NCI-H69 (cell line): ENCODE results near the gene PLCB4.
A peak's percentile ranks its signal among the peaks of the same experiment; 100 is the strongest.

Source experiments
- DNase-seq: peaks from one replicate; lab custom pipeline; 2025; lab: John Stamatoyannopoulos, UW

The PLCB4 gene

DNA sequence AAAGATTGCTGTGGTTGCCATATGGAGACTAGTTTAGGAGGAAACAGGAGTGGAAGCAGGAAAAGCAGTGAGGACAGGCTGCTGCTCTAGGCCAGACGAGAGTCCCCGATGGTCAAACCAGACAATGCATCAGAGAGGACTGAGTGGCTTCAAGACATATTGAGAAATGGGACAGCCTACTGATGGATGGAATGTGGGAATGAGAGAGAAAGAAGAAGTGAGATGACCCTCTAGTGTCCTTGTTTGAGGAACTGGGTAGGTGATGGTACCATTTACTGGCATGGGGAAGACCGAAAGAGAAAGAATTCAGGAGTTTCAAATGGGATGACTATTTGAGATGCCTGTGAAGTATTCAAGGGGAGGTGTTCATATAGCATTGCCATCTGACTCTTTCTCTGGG is 333.7 kb downstream of the PLCB4 start:
- DNase-seq = no peak

DNA sequence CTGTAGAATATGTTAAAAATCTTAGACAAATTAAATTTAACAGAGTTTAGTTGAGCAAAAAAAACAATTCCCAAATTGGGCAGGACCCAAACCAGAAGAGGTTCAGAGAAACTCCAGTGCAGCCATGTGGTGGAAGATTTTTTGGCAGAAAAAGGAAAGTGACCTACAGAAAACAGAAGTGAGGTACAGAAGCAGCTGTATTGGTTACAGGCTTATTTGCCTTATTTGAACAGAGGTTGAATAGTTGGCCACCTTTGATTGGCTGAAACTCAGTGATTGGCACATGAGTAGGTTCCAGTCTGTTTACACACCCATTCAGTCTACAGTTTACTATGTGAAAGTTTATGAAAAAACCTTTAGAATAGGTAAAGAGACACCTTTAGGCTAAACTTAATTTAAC is 334.6 kb downstream of the PLCB4 start:
- DNase-seq = no peak

DNA sequence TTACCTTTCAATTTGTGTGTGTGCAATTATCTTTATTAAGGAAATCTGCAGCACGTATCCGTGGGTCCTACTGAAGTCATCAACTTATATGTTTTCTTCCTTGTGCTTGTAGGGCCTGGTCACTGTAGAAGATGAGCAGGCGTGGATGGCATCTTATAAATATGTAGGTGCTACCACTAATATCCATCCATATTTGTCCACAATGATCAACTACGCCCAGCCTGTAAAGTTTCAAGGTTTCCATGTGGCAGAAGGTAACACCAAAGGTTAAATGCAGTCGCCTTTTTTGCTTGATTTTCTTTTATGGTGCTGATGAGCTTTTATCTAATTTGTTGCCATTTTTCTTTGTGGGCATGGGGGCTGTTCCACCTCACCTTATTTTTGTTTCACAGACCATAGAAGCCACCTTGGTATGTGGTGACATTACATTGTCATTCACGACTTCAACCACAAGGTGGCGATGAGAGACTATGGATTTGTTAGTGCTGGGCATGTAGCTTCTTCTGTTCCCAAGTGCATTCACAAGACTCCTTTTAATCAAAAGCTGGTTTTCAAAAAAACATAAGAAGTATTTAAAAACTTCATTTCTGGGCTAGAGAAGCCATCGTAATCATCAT is 339.0 kb downstream of the PLCB4 start:
- peak; percentile 66 for DNase-seq

DNA sequence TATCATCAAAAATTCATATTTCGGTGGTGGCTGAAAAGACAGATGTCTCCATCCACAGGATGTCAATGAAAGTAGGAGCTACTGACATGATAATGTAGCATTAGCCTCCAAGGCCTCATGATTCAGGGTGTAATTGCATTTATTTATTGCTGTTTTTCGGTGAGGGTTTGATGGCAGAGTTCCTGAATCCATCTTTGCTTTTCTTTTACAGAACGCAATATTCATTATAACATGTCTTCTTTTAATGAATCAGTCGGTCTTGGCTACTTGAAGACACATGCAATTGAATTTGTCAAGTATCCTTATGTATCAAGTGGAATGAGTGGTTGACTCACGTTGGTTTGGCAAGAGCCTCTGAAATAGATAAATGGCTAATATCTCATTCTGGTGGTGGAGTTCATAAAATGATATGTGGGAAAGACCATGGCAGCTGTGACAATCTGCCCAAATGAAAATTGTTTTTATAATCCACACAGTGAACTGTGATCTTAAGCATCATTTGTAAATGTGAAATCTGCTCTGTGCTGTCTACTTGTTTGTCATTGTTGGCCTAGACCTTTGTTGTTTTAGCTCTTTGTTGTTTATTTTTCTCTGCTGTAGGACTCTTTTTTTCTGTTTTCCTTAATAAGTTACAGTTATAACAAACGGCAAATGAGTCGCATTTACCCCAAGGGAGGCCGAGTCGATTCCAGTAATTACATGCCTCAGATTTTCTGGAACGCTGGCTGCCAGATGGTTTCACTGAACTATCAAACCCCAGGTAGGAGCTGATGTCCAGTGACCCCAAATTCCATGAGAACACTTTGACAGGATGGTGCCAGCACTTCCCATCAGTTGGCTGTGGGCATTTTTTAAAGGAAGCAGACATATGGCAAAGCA is 339.8 kb downstream of the PLCB4 start:
- DNase-seq = no peak

DNA sequence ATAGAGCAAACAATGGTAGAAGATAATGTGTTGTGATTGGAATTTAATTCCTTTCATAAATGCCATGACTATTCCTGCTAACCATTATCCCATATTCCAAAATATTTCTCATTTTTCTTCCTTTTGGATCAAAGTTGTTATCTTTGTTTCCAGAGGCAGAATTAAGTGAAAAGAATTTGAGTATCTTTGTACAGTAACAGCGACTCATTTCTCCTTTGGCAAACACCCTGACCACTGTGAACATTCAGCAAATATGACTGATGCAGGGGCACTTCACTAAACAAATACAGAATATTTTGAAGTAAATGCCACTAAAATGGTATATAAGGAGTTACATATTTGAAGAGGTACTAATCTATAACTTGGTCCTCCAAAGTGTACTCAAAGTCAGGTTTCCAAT is 340.5 kb downstream of the PLCB4 start:
- no peak for DNase-seq

DNA sequence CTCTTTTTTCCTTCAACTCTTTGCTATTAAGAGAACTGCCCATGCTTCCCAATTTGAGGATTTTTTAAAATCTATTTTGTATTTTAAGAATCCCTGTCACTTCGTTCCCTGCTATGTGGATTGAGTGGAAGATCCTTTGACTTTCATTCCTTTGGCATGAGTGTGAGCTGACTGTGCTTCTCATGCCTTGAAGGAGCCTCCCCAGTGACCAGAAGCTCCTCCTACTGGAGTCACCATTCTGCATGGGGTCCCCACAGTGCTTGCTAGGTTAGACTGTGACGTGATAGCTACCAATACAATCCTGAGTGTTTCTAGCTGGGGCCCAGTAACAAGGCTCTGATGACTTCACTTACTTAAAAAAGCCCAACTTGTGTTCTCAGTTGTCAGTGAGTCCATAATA is 341.1 kb downstream of the PLCB4 start:
- DNase-seq = no peak

DNA sequence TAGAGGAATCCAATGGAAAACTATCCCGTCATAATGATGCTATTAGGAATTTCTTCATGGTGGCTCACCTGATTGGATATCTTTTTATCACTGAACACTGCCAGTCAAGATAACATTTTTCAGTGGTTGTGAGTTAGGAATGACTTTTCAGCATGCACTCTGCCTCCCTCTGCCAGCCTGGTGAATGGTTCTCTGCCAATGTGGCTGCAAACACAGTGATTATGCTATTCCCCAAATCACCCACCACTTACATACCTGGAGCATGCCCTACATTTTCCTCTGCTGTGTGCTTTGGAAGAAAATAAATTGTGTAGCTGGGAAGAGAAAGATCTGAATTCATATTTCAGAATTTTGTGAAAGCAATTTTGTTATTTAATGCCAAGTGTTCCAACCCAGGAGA is 342.9 kb downstream of the PLCB4 start:
- no peak for DNase-seq

DNA sequence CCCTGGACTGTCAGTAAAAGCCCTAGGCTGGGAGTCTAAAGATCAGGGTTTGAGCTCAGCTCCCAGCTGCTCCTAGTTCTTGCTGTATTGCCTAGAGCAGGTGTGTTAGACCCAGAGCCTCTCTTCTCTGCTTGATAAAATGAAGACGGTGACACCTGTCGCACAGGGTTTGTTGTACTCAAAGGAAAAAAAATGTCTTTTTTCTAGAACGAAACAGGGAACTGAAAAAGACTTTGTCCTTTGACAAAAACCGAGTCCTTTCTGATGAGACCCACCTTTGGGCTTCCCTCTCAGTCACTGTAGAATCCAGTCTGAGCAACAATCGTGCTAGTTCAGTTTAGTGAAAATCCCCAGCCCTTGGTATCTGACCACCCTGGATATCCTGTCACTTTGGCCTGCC is 343.4 kb downstream of the PLCB4 start:
- no peak for DNase-seq

DNA sequence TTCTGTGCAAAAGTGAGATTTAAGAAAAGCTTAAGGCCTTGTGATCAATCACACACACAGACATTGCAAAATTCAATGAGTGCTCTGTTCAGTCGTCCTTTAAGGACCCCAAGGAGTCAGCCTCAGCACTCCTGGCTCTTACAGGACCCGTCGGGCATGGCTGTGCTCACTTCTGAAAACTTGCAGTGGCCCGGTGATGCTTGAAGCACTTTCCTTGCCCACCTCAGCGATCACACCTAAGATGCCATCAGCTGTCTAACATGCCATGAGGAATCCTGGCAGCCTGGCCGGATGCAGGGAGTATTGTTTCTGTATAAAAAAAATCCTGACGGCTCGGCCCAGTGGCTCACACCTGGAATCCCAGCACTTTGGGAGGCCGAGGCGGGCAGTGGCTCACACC is 344.1 kb downstream of the PLCB4 start:
- DNase-seq = no peak

DNA sequence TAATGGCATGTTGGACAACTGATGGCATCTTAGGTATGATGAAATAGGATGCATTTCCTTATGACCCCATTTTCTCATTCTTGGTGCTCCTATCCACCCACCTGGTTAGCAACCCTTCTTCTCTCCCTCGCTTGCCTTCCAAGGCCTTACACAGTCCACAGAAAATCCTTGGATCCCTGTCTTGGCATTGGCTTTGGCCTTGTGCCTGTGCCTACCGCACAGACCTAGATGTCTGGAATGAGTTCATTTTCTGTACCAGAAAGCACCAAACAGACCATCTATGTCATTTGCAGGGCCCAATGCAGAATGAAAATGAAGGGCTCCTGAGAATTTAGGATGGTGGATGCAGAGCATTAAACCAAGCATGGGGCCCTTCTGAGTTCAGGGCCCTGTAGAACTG is 346.5 kb downstream of the PLCB4 start:
- no peak for DNase-seq

DNA sequence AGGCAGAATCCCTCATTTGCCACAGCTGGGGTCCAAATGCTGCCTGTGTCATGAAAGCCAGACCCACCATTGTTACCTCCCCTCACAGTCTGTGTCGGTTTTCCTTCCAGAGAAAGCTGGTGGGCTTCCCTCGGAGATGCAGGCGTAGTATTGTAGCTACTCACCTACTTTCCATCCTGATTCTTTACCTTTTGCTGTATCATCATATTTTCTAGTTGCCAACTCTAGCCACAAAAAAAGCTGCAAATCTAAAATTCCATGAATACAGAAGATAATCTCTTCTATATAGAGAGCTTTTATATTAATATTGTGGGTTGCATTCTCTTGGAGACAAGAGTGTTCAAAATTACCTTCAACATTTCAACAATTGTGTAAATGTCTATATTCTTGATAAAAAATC is 347.5 kb downstream of the PLCB4 start:
- no peak for DNase-seq

DNA sequence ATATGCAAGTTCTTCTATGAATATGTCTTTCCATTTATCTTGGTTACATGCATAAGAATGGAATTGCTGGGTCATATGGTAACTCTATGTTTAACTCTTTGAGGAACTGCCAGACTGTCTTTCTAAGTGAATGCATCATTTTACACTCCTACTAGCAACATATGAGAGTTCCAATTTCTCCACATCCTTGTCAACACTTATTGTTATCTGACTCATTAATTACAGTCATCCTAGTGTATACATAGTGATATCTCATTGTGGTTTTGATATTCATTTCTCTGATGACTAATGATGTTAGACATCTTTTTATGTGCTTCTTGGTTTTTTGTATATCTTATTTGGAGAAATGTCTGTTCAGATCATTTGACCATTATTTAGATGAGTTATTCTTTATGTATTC is 348.8 kb downstream of the PLCB4 start:
- DNase-seq = no peak

DNA sequence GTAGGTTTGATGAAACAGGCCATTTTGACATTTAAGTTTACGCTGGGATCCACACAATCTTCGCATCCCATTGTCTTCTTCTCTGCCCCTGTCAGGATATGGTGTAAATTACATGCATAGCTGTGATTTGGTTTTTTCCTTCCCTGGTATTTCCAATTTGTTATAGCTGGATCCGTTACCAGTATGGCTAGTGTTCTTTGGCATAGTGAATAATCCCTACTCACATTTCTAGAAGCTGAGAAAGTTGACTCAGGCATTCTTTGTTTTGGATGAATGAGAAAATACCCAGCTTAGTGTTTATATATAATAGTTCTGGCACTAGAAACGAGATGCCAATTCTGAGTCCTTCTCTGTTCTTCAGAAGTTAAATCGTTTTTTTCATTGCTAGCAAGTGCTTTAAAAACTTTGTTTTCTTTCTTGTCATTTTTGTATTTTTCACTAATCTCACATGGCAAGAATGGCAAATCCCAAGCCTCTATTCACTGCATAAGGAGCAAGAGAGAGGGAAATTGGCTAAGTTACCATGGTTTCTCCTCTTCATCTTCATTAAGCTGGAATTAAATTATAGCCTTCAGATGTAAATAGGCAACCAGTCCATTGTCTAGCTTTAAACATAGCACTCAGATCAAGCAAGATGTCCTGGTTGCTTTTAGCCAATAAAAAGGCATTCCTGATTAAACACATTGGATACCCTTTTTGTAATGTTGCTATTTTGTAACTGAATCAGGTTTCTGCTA is 353.6 kb downstream of the PLCB4 start:
- peak; percentile 53 for DNase-seq

DNA sequence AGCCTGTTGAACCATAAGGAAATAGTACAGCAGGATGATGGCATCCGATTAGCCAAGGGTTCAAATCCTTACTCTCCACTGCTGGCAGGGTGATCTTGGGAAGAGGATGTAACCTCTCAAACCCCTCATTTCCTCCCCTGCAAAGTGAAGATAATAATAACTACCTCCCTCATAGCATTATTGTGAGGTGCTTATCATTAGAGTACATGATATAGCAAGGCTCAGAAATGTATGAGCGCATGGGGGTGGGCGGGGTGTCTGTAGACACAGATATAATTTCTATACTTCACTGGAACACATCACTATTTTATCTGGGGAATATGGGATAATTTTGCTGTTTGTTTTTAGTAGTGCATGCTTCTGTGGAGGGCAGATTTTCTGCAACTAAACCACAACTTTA is 355.7 kb downstream of the PLCB4 start:
- DNase-seq = no peak

DNA sequence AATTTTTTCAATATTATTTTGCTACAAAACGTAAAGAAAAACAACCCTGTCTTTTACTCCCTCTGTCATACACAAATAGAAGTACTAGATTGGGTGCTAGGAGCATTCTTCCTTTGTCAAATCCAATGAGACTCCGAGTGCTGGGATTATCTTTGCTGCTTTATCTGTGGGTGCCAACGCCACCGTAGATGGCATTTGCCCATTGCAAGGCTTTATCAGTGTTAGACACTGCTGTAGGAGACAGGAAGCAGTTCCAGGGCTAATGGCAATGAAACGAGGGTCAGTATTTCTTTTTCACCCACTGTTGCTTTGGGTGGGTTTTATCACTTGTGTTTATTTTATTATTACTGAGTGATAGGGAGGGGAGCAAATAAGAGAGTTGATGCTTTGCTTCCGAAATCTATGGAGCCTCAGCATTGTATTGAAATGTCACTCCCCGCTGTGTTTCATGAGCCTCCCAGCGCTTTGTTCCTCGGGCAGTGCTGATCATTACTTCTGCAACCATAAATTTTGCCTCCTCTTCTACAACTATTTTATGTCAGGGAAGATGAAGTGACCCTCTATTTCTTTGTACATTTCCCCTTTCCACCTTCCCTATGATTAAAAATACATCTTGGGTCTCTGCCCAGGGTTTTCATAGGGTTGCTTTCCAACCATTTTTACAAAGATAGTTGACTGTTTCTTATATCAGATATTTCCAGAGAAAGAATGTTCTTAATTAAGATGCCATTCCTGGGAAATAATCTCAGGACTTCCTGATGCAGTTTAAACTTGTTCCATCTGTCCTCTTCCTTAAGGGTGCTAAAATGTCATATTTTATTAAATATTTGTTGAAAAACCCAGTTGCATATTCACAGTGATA is 358.8 kb downstream of the PLCB4 start:
- no peak for DNase-seq

DNA sequence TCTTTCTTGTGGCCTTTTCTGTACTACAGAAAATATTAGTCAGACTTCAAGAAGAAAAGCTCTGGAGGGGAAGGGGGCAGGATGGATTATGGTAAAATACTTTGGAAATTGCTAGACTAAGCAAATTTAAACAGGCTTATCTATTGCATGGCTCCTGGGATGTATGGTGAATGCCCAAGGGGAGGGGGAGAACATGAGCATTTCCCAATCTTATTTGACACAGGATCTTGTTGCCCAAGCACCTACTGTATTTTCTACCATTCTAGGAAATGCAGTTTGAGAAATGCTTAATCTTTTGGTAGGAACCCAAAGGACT is 359.4 kb downstream of the PLCB4 start:
- no peak for DNase-seq

DNA sequence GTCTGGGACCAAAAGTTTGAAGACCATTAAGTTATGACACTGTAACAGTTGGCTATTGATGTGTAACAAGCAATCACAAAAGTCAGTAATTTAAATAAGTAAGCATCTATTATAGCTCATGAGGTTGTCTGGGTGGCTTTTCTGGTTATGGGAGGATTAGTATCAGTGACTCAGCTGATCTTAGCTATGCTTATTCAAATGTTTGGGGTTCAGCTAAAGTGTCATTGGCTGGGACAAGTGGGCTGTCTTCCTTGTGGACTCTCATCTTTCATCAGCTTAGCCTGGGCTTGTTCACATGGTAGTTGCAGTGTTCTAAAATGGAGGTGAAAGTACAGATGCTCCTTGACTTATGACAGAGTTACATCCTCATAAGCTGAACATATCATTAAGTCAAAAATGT is 370.9 kb downstream of the PLCB4 start:
- no peak for DNase-seq

DNA sequence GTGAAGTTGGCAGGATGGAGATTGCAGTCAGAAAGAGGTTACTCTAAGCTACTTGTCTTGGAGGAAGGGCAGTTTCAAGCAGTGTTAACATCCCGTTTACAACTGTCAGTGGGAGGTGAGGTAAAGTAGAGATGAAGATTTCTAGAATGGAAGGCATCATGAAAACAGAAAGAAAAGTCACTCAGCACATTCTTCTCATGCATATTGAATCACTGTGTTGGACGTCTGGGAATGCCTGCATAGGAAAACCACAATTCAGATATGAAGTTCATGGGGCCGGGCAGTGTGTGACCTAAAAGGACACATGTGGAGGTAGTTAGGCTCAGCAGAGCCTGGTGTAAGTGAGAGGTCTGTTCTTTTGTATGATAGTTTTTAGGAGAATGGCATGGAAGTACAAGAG is 372.0 kb downstream of the PLCB4 start:
- no peak for DNase-seq

DNA sequence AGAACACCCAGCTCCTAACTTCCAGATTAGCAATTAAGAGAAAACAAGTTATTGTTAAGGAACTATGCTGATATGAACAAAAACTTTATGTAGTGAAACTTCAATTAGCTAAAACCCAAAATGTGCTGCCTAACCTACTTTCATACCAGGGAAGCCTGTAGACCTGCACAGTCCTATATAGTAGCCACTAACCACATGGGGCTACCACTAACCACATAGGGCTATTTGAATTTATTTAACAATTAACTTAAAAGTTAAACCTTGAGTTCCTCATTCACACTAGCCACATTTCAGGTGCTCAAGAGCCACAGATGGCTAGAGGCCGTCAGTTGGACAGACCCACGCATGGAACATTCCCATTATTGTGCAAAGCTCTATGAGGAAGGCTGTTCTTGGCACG is 373.1 kb downstream of the PLCB4 start:
- DNase-seq = no peak

DNA sequence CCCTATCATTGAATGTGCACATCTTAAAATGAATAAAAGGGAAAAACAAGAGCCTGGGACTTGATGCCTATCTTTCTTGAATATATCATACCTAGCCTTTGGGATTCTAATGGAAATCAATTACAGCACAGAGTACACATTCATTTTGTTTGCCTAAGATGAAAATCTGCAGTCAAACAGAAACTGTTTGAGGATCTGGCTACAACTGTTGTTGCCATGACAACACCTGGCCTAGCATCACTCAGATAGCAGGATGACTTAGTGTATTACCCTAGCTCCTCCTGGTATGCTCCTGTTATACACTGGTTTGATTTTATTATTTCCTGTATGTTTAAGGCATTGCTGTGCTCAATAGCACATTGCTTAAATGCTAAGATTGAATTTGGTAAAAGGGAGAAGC is 374.0 kb downstream of the PLCB4 start:
- peak; percentile 63 for DNase-seq

DNA sequence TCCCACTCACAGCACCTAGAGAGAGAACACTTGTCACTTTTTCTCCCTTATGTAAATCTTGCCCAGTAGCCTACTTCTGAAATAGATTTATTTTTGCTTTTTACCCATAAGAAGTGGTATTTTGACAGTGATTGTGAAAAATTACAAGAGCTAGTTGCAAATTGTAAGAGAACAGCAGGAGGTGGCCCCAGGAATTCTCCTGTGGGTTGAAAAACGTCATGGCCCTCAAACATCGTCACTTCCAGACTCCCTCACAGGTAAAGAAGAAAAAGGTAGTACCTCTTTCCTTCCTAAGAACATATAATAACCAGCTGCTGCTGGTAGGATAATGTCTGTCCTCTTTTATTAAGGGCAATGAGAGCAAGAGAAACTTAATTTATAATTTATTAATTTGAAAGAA is 376.0 kb downstream of the PLCB4 start:
- DNase-seq = no peak

DNA sequence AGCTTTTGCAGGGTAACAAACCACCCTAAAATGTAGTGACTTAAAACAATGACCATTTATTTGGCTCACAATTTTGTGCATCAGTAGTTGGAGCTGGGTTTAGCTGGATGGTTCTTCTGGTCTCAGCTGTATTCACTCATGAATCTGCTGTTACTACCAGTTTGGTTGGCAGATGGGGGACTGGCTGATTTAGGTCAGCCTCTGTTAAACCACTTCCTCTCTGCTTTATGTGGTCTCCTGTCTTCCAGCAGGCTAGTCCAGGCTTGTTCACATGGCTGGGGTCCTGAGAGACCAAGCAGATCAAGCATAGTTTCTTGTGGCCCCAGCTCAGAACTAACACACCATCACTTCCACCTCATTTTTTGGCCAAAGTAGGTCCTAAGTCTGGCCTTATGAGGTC is 378.3 kb downstream of the PLCB4 start:
- no peak for DNase-seq
